Measurements from ENCODE around the gene ZNF683.
A peak's percentile ranks its signal among the peaks of the same experiment; 100 is the strongest.
"Not testable (repeated sequence)": the region's sequence is repeated elsewhere in the genome, so short reads cannot be mapped to it uniquely, and the experiment has no call there.

The ZNF683 gene

DNA sequence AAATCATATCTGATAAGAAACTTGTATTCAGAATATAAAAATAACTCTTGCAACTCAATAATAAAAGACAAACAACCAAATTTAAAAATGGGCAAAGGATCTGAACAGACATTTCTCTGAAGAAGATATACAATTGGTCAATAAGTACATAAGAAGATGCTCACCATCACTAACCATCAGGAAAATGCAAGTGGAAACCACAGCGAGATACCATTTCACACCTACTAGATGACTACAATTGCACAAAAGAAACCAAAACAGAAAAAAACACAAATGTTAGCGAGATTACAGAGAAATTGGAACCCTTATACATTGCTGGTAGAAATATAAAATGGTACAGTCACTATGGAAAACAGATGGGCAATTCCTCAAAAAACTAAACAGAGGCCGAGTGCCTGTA is 11.5 kb upstream of the ZNF683 start:
- DNase-seq = no peak

DNA sequence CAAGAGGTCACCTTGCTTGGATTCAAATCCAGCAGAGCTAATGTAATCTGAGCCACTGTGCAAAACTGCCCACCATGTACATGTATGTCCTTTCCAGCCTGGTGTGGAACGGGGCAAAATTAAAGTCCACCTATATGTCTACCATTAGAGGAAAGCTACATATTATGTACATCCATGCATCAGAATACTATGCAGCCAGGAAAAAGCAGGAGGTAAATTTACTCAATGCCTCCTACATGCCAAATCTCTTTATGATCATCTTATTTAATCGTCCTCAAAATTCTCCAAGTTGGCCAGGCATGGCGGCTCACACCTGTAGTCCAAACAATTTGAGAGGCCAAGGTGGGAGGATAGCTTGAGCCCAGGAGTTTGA is 6.3 kb upstream of the ZNF683 start:
- DNase-seq = no peak

- DNase-seq = peak; percentile 99
Observed at GRCh38 chr1:26378088-26378878, 5.7 kb upstream of the ZNF683 start.

DNA sequence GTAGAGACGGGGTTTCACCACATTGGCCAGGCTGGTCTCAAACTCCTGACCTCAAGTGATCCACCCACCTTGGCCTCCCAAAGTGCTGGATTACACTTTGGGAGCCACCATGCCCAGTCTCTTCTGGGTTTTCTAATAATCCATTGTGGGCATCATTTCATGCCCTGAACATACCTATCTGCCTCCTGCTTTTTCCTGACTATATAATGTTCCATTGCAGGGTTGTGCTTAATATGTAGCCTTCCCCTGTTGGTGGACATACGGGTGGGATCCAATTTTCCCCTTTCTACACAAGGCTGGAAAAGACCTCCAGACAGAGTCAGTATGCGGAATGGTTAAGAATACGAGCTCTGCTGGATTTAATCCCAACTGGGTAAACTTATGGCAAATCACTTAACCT is 3.5 kb upstream of the ZNF683 start:
- no peak for DNase-seq

GRCh38 chr1:26375081-26375480 is 2.5 kb upstream of the ZNF683 start:
- no peak for DNase-seq

GRCh38 chr1:26374361-26374760 is 1.8 kb upstream of the ZNF683 start:
- DNase-seq = not testable (repeated sequence)

- no peak for DNase-seq
Observed at GRCh38 chr1:26373789-26374188, 1.2 kb upstream of the ZNF683 start.

DNA sequence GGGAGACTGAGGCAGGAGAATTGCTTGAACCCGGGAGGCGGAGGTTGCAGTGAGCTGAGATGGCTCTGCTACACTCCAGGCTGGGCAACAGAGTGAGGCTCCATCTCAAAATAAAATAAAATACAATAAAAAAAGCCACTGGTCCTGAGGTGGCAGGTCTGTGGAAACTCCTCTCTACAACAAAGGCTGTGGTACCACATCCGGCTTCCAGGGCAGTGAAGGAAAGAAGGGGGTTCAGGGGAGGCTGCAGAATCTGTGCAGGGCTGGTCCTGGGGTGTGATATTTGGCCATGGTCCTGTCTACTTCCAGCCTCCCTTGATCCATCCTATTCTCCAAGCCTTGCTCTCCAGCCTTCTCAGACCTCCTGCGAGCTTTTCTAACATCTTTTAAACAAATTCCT is 731 bp upstream of the ZNF683 start:
- no peak for DNase-seq

- DNase-seq = no peak
Observed at GRCh38 chr1:26372039-26372438, 511 bp downstream of the ZNF683 start.

- DNase-seq = no peak
Observed at GRCh38 chr1:26370591-26371382, 1.8 kb downstream of the ZNF683 start.

DNA sequence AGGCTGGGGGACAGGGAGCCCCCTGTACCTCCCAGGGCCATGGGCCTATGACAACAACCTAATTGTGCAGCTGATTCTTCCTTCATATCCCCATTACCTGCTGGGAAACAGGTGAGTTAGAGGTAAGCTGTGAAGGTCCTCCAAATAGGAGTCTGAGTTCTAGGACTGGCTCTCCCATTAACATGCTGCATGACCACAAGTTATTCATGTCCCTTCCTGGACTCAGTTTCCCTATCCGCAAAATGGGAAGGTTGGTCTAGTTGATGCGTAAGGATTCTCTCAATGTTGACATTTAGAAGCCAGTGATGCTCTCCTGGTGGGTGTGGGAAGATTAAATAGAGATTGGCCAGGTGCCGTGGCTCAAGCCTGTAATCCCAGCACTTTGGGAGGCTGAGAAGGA is 4.1 kb downstream of the ZNF683 start:
- no peak for DNase-seq

DNA sequence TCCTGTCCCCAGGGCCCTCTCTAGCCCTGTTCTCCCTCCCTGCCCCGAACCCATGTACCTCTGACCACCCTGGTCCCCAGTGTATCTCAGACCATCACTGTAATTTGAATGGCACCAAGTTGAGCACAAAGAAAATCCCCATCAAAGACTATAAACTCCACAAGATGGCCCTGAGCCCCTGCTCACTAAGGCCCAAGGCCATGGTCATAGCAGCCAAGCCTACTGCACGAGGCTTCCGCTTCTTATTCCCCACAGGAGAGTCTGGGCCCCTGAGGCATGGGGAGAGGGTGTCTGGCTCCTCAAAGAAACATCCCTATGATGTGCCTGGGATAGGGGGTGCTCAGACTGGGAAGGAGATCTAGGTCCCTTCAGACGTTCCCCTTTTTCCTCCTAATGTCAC is 4.5 kb downstream of the ZNF683 start:
- DNase-seq = no peak

GRCh38 chr1:26367441-26367840 is 5.1 kb downstream of the ZNF683 start:
- DNase-seq = no peak

- DNase-seq = no peak
Observed at GRCh38 chr1:26364956-26365355, 7.6 kb downstream of the ZNF683 start.

DNA sequence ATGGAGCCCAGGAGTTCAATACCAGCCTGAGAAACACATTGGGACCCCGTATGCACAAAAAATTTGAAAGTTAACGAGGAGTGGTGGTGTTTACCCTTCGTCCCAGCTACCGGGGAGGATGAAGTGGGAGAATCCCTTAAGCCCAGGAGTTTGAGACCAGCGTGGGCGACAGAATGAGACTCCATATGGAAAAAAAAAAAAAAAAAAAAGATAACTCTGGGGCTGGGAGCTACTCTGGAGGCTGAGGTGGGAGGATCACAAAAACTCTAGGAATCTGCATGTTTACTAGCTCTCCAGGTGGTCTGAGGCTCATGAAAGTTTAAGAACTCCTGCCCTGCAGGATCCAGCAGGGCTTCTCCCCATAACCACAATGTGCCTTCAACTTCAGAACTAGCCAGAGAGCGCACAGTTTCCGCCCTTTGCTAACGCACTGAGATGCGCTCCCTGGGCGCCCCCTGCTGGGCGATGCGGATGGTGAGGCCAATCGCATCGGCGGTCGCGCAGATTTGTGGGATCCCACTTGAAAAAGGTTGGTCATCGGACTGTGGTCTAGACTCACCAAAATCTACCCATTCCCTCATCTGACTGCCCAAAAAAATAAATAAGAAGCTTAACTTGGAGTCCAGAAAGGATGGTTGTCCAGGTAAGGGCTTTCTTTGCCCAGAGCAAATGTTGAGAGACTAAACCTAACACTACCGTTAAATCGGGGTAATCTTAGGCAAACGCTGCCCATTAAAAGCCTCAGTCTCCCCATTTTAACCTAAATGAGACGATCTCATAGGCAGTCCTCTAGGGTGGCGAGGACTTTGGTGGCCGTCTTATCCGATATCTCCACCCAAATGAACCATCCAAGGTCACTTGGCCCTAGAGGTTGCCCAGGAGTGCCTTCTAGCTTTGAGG is 8.8 kb downstream of the ZNF683 start:
- DNase-seq = peak; percentile 95

DNA sequence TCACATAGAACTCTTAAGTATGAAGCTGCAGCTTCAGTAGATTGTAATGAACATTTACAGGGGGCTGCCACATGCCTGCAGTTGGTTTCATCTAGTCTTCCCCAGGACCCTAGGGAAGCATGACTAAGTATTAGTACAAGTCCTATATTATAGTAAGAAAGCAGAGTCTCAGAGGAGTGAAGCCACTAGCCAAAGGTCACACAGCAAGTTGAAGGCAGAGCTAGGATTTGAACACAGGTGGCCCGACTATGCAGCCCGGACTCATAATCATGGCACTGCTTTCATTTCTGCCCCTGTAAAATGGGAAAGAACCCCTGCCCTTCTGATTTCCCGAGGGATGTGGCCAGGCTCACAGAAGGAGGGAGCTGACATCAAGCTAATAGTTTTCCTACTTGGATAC is 10.2 kb downstream of the ZNF683 start:
- no peak for DNase-seq

- DNase-seq = no peak
Observed at GRCh38 chr1:26361605-26362122, 10.9 kb downstream of the ZNF683 start.

DNA sequence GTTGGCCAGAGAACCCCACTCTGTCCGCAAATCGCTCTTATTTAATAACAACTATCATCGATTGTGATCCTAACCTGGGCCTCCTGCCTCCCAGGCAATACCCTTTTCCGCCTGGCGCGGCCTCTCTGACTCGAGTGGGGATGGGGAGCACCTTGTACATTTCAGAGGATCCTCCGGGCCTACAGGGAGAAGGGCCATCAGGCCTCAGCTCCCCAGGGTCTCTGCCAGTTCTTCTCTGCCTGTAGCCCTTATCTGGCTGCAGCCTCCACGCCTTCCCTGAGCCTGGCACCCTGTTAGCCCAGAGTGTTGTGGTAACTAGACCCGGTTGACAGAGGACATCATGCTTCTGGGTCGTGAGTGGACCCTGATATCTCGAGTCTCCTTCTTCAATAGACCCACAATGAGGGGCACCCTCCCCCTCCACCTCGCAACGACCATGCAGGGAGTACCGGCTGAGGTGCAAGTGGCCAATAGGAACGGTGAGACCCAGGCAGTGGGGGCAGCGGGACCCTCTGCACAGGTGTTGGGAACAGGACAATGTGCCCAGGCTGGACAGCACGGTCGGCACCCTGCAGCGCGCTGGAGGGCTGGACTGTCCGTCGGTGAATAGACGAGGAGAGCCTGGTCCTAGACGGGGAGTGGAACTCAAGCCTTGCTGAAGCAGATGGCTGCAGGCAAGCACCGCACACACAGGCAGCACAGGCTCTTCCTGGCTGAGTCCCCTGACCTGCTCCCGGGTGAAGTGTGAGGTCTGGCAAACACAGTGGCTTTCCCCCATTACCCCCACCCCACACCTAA is 11.5 kb downstream of the ZNF683 start:
- peak; percentile 79 for DNase-seq

DNA sequence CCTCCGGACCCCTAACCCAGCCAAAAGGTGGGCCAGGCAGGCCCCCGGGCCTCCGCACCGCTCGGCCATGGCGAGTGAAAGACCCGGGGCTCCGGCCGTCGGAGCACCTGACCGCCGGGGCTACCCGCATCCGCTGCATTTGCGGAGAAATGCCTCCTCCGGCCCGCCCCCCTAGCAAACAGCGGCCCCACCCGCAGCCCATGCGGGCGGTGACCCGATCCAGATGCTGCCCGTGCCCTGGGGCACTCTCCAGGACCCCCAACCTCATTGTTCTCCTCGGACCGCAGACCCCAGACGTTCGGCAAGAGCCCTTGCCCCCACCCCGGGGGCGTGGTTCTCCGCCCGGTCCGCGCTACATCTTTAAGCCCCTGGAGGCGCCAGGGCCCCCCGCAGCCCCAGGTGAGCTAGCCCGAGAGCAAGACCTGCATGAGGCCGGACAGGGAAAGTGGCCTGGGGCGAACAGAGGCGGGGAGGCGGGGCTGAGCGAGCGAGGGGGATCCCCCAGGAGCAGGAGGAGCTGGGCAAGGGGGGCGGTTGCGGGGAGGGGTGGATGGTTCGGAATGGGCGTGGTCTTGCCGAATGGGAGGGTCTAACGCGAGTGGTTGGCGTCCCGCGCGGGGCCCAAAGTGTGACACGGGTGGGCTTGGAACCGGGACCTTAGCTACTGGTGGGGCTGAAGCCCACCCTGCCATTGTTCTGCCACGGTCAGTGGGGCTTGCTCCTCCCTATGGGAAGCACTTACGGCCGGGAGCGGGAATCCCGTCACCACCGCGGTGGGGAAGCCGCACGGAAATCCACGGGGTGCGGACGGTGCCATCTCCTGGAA is 12.4 kb downstream of the ZNF683 start:
- DNase-seq = no peak

- no peak for DNase-seq
Observed at GRCh38 chr1:26358411-26359384, 13.9 kb downstream of the ZNF683 start.

Data from hematopoietic multipotent progenitor cell treated with erythropoietin and hydrocortisone succinate and interleukin-3 and kit ligand, for 6 days (in vitro differentiated cells).